Measurements from ENCODE around the gene SYT4.

GRCh38 chr18:43310239-43310638 is 32.9 kb upstream of the SYT4 start:
- TF ChIP-seq SP1 (IDR thresholded peaks at IDR 0.05) (no peak), NFRKB (IDR thresholded peaks at IDR 0.05) (no peak), ARNT (IDR thresholded peaks at IDR 0.05) (no peak), BHLHE40 (IDR thresholded peaks at IDR 0.05; ENCODE audit: borderline replicate concordance) (no peak), FOXK2 (IDR thresholded peaks at IDR 0.05) (no peak), FOXM1 (IDR thresholded peaks at IDR 0.05; ENCODE audit: borderline replicate concordance) (no peak)

Data from HEK293T (cell line).